BJ (cell line): Measurements from ENCODE around the gene CCL19. TPM values are rescaled to one million over a fixed set of nuclear protein-coding genes. Genes with fewer than 3 reads are reported as not detected.
"Not testable (repeated sequence)": the region's sequence is repeated elsewhere in the genome, so short reads cannot be mapped to it uniquely, and the experiment has no call there.

Experiments
- CTCF ChIA-PET: fragments of 350-600 bp; formaldehyde crosslinking; extraction: SDS; loops from one replicate; lab custom pipeline; 2021; ENCODE audit warnings: antibody characterized with exemption, inconsistent platforms; lab: Yijun Ruan, JAX
- POLR2A ChIA-PET: fragments of 300-600 bp; sonication (Branson Sonifier 250); formaldehyde crosslinking; extraction: SDS; loops from one replicate; lab custom pipeline; 2021; ENCODE audit warnings: antibody characterized with exemption; lab: Charles Lee
- DNase-seq: peaks from one replicate; pipeline ENCODE4 v3.0.0-alpha.2; 2011; ENCODE audit warnings: low read depth
- H3K27me3 ChIP-seq: 2 replicates; pipeline ENCODE4 v1.6.0; 2011; ENCODE audit warnings: low read length; ENCODE audit not compliant: control insufficient read depth, insufficient read depth
- H3K36me3 ChIP-seq: 2 replicates; pipeline ENCODE4 v1.5.1; 2011; ENCODE audit warnings: low read length; ENCODE audit not compliant: control insufficient read depth, insufficient read depth
- H3K4me3 ChIP-seq: 2 replicates; pipeline ENCODE4 v1.5.1; 2011; ENCODE audit warnings: low read depth, mild to moderate bottlenecking, control low read depth, low read length
- polyA plus RNA-seq: library from polyadenylated mRNA; depleted of rRNA; stranded (reverse); fragments of >200 nt; gene quantifications from 2 replicates; pipeline ENCODE4 v1.2.3, GENCODE V29; 2011
- TF ChIP-seq, protein P1 (sequence below): IDR thresholded peaks from 2 replicates; pipeline ENCODE4 v1.5.1; 2011; ENCODE audit warnings: low read depth, mild to moderate bottlenecking, control low read depth, inconsistent platforms, low read length, moderate library complexity; ENCODE audit not compliant: insufficient read depth

The CCL19 gene
- polyA plus RNA-seq, 1 experiment, result not detected

DNA sequence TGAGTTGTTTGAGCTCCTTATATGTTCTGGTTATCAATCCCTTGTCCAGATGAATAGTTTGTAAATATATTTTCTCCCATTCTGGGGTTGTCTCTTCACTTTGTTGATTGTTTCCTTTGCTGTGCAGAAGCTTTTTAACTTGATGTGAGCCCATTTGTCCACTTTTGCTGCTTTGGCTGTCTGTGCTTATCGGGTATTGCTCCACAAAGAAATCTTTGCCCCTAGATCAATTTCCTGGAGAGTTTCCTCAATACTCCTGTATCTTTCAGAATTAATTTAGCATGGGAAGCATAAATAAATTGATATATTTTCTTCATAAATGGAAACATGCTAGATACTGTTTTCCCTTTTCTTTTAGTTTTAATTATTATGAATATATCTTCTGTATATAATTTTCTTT is 41.4 kb upstream of the CCL19 start:
- ChIA-PET POLR2A (no interaction called here), CTCF (no interaction called here)
- TF ChIP-seq, protein P1, sequence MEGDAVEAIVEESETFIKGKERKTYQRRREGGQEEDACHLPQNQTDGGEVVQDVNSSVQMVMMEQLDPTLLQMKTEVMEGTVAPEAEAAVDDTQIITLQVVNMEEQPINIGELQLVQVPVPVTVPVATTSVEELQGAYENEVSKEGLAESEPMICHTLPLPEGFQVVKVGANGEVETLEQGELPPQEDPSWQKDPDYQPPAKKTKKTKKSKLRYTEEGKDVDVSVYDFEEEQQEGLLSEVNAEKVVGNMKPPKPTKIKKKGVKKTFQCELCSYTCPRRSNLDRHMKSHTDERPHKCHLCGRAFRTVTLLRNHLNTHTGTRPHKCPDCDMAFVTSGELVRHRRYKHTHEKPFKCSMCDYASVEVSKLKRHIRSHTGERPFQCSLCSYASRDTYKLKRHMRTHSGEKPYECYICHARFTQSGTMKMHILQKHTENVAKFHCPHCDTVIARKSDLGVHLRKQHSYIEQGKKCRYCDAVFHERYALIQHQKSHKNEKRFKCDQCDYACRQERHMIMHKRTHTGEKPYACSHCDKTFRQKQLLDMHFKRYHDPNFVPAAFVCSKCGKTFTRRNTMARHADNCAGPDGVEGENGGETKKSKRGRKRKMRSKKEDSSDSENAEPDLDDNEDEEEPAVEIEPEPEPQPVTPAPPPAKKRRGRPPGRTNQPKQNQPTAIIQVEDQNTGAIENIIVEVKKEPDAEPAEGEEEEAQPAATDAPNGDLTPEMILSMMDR, result no peak
- Histone ChIP-seq H3K27me3 (peaks cover 2% of the 10 kb centered on the region; the same call in 1 of the 2 replicates), H3K36me3 (no peaks in the 10 kb centered on the region), H3K4me3 (no peak overlapping the region)
- no peak for DNase-seq

DNA sequence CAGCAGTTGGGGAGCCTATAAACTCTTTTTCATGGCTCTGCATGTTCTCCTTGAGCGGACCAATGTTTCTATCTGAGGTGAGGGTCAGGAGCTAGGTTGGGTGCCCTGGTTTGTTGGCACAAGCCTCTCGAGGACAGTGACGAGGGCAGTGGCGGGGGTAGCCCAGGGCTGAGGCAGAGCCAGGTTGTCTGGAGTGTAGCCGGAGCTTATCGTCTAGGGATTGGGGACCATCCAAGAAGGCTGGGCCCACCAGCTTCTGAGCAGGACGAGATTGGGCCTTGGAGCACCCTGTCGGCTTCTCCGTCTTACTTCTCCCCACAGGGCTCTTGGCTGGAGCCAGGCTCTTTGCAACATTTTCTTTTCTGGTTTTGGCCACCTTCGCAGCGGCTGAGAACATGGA is 32.1 kb upstream of the CCL19 start:
- CTCF ChIA-PET, result interaction anchor here (1.2 kb wide), 2 partner anchors 14 to 21 kb away, joined by 3 read pairs; no protein-coding TSS in a partner anchor
- Histone ChIP-seq H3K36me3 (no peaks in the 10 kb centered on the region), H3K27me3 (no peaks in the 10 kb centered on the region), H3K4me3 (no peak overlapping the region)
- POLR2A ChIA-PET, result no interaction called here
- no peak for DNase-seq
- TF ChIP-seq, protein P1, result no peak

DNA sequence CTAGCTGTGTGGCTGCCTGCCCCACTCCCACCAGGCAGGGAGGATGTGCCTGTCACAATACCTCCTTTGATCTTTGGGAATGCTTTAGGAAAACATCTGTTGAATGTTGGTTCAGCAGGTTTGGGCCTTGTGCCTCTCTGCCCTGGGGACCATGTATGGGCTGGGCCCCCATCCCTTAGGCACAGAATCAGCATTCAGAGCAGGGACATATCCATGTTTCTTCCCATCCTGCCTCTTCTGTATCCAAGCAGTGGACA is 28.6 kb upstream of the CCL19 start:
- CTCF ChIA-PET, result interaction anchor here (1.3 kb wide), 1 partner anchor 18 kb away, joined by 5 read pairs; no protein-coding TSS in a partner anchor
- POLR2A ChIA-PET, result not testable (repeated sequence)

DNA sequence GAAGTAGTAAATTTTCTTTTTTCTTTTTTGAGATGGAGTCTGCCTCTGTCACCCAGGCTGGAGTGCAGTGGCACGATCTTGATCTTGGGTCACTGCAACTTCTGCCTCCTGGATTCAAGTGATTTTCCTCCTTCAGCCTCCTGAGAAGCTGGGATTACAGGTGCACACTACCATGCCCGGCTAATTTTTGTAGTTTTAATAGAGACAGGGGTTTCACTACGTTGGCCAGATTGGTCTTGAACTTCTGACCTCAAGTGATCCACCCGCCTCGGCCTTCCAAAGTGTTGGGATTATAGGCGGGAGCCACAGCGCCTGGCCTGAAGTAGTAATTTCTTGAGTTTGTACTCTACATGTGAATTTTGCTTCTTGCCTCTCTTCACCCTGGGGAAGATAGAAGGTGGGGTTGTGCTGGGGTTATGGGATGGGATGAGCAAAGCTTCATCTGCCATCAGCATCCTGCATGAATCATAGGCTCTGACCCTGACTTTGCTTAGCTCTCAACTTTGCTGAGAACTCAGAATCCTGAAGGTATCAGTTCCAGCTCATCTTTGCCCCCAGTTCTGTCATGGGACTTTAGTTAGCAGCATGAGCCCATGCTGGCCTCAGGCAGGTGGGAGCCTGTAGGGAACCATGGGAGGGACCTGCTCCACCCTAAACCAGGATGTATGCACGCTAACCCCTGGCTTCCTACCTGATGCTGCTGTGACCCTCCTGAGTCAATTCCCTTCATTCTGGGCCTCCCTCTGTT is 28.1 kb upstream of the CCL19 start:
- CTCF ChIA-PET, result interaction anchor here (1.3 kb wide), 1 partner anchor 18 kb away, joined by 5 read pairs; no protein-coding TSS in a partner anchor
- TF ChIP-seq, protein P1, result no peak
- H3K27me3 ChIP-seq, result 0 out of 2 replicates have a peak, but pooled peaks cover 3% of the 10 kb centered on the region
- POLR2A ChIA-PET, result no interaction called here
- no peaks in the 10 kb centered on the region for H3K36me3 ChIP-seq
- H3K4me3 ChIP-seq, result no peak overlapping the region
- no peak for DNase-seq

More for the DNA sequence above, 28.6 kb upstream of the CCL19 start:
- not testable (repeated sequence) for H3K4me3 ChIP-seq, DNase-seq, H3K27me3 ChIP-seq, H3K36me3 ChIP-seq

DNA sequence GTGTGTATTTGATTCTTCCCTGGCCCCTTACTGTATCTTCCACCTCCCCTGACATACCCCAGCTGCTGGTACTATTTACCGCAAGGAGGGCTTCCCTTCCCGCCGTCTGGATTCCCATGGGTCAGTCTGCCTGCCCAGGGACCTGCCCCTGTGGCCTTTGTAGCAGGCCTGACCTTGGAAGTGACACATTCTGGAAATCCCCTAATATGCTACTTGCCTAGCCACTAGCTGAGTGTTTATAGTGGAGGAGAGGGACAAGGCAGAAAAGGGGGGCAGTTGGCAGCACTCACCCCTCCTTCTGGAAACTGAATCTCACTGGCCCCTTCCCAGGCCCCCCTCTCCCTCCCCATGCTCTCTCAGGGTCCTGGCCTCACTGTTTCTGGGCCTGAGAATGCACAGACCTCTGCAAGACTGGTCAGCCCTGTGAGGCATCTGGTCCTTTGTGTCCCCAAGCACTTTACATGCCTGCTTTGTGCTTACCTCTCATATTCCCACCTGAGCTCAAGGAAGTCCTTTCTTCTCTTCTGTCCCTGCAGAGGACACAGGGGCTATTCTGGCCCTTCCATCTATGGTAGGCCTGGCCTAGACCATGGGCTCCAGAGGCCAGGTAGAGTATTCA is 27.0 kb upstream of the CCL19 start:
- ChIA-PET POLR2A (no interaction called here), CTCF (interaction anchor here (1.0 to 1.1 kb wide), 2 partner anchors 15 to 126 kb away, joined by 3 to 4 read pairs; no protein-coding TSS in a partner anchor)
- DNase-seq, result no peak
- Histone ChIP-seq H3K27me3 (peaks cover 5% of the 10 kb centered on the region; the same call in 1 of the 2 replicates), H3K36me3 (no peaks in the 10 kb centered on the region), H3K4me3 (no peak overlapping the region)
- TF ChIP-seq, protein P1, result no peak
